Body of pancreas (tissue), 4 donors: Measurements from ENCODE around the gene SNTG2.

ENCODE experiments used
- CTCF ChIP-seq, 7 experiments: fragments of 450-650 bp in 4 of 7; fragments of 200-600 bp in 3 of 7; sonication (generic) in 3 of 7; IDR thresholded peaks; one replicate each; pipeline ENCODE4 v1.5.1; 2016 to 2019; ENCODE audit warnings: antibody characterized with exemption in 7 of 7
- POLR2A ChIP-seq, 3 donors: fragments of 450-650 bp; IDR thresholded peaks; one replicate each; pipeline ENCODE4 v1.6.1; 2016; ENCODE audit warnings: antibody characterized with exemption in 3 of 3, mild to moderate bottlenecking in 2 of 3

- TF ChIP-seq CTCF (IDR thresholded peaks at IDR 0.05), result no peak
- no peak for TF ChIP-seq POLR2A (IDR thresholded peaks at IDR 0.05)
Observed at GRCh38 chr2:1068822-1069221, 118.2 kb downstream of the SNTG2 start.
